Body of pancreas (tissue), 4 donors: ENCODE data around the gene KRT75.

ENCODE experiments used
- POLR2A ChIP-seq, 3 donors: fragments of 450-650 bp; IDR thresholded peaks; one replicate each; pipeline ENCODE4 v1.6.1; 2016; ENCODE audit warnings: antibody characterized with exemption in 3 of 3, mild to moderate bottlenecking in 2 of 3
- TF ChIP-seq, protein P1 (sequence below), 7 experiments: fragments of 450-650 bp in 4 of 7; fragments of 200-600 bp in 3 of 7; sonication (generic) in 3 of 7; IDR thresholded peaks; one replicate each; pipeline ENCODE4 v1.5.1; 2016 to 2019; ENCODE audit warnings: antibody characterized with exemption in 7 of 7

DNA sequence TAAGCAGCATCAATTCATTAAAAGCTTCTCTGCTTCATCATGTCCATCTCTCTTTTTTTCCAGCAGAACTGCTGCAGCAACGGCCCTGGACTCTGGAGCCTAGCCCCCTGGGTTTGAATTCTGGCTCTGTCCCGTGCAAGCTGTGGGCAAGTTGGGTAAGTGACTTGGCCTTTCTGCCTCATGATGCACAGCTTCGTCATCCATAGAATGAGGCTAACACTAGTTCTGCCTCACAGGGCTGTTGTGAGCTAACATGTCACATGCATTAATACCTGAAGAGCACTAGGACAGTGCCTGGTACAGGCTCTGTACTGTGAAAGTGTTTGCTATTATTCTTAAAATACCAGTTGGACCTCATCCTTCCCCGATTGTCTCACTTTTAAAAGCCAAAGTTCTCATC, 32.2 kb downstream of the KRT75 start:
- TF ChIP-seq, protein P1, sequence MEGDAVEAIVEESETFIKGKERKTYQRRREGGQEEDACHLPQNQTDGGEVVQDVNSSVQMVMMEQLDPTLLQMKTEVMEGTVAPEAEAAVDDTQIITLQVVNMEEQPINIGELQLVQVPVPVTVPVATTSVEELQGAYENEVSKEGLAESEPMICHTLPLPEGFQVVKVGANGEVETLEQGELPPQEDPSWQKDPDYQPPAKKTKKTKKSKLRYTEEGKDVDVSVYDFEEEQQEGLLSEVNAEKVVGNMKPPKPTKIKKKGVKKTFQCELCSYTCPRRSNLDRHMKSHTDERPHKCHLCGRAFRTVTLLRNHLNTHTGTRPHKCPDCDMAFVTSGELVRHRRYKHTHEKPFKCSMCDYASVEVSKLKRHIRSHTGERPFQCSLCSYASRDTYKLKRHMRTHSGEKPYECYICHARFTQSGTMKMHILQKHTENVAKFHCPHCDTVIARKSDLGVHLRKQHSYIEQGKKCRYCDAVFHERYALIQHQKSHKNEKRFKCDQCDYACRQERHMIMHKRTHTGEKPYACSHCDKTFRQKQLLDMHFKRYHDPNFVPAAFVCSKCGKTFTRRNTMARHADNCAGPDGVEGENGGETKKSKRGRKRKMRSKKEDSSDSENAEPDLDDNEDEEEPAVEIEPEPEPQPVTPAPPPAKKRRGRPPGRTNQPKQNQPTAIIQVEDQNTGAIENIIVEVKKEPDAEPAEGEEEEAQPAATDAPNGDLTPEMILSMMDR (IDR thresholded peaks at IDR 0.05) = no peak
- no peak for TF ChIP-seq POLR2A (IDR thresholded peaks at IDR 0.05)
